ENCODE results near the gene INO80. TPM values are rescaled to one million over a fixed set of nuclear protein-coding genes. Genes with fewer than 3 reads are reported as not detected.

The INO80 gene
- total RNA-seq (2022; extraction: Qiagen RNA extraction): 13.0 to 14.2 TPM (median 13.7 TPM) in 5 replicates

GRCh38 chr15:41116116-41116961 lies at the start of gene INO80:
Gene INO80 (minus strand): TSS chr15:41116280. CDS start chr15:41096310, 19,970 bp downstream.

GRCh38 chr15:40952901-40953712 lies 163.0 kb downstream of the INO80 start, which contains the start of gene CHAC1:
Gene CHAC1 (plus strand): TSS chr15:40953471. CDS start chr15:40953584, 113 bp downstream.

Other genes starting within 250 kb of the INO80 start
- gene RHOV, start 242.0 kb downstream of the INO80 start, total RNA-seq (2022; extraction: Qiagen RNA extraction): 4.2 to 6.7 TPM (median 6.0 TPM) in 5 replicates
- 18.3 to 23.8 TPM (median 22.5 TPM) in 5 replicates for gene VPS18, start 221.8 kb downstream of the INO80 start, total RNA-seq (2022; extraction: Qiagen RNA extraction)
- gene DLL4, start 186.9 kb downstream of the INO80 start, total RNA-seq (2022; extraction: Qiagen RNA extraction): 0.57 to 0.75 TPM (median 0.65 TPM) in 5 replicates
- 3.1 to 9.5 TPM (median 5.5 TPM) in 5 replicates for gene CHAC1, start 162.8 kb downstream of the INO80 start, total RNA-seq (2022; extraction: Qiagen RNA extraction)
- gene EXD1, start 114.5 kb upstream of the INO80 start, total RNA-seq (2022; extraction: Qiagen RNA extraction): not detected in 5 replicates
- gene CHP1, start 115.0 kb upstream of the INO80 start, total RNA-seq (2022; extraction: Qiagen RNA extraction): 51.2 to 69.5 TPM (median 53.0 TPM) in 5 replicates
- 13.2 to 15.0 TPM (median 14.7 TPM) in 5 replicates for gene OIP5, start 216.3 kb upstream of the INO80 start, total RNA-seq (2022; extraction: Qiagen RNA extraction)
- gene NUSAP1, start 216.6 kb upstream of the INO80 start, total RNA-seq (2022; extraction: Qiagen RNA extraction): 61.3 to 86.8 TPM (median 68.6 TPM) in 5 replicates